SK-N-SH (cell line): ENCODE results near the gene DPH6.

Source experiments
- ELF1 ChIP-seq: IDR thresholded peaks from 2 replicates; pipeline ENCODE4 v1.4.0; 2012
- EP300 ChIP-seq, 2 experiments: IDR thresholded peaks; 2 replicates each; pipeline versions ENCODE4 v1.4.0 to v1.6.1; 2012; ENCODE audit warnings: borderline replicate concordance in 1 of 2, low read depth in 1 of 2, low read length in 1 of 2
- FOXM1 ChIP-seq: IDR thresholded peaks from 2 replicates; pipeline ENCODE4 v1.4.0; 2012; ENCODE audit warnings: low read depth, mild to moderate bottlenecking
- GATA2 ChIP-seq: sonication (generic); formaldehyde crosslinking; IDR thresholded peaks from 2 replicates; pipeline ENCODE4 v1.5.0; 2020; ENCODE audit warnings: mild to moderate bottlenecking, missing genetic modification reagents
- MAX ChIP-seq: IDR thresholded peaks from 2 replicates; pipeline ENCODE4 v1.4.0; 2012; ENCODE audit warnings: low read depth
- MXI1 ChIP-seq: IDR thresholded peaks from 2 replicates; pipeline ENCODE4 v1.6.1; 2012; ENCODE audit warnings: mild to moderate bottlenecking, low read depth, low read length, improper control_type of control experiment
- POLR2AphosphoS5 ChIP-seq: IDR thresholded peaks from 2 replicates; pipeline ENCODE4 v1.6.1; 2012; ENCODE audit warnings: low read depth, low read length
- RFX5 ChIP-seq: IDR thresholded peaks from 2 replicates; pipeline ENCODE4 v1.6.1; 2012; ENCODE audit warnings: mild to moderate bottlenecking, improper control_type of control experiment, low read length
- SMC3 ChIP-seq: IDR thresholded peaks from 2 replicates; pipeline ENCODE4 v1.6.1; 2012; ENCODE audit warnings: low read depth, low read length, improper control_type of control experiment
- TAF1 ChIP-seq: IDR thresholded peaks from 2 replicates; pipeline ENCODE4 v1.6.1; 2012; ENCODE audit warnings: low read depth, mild to moderate bottlenecking, low read length, moderate library complexity, borderline replicate concordance
- YY1 ChIP-seq: IDR thresholded peaks from 2 replicates; pipeline ENCODE4 v1.4.0; 2012; ENCODE audit warnings: low read depth, mild to moderate bottlenecking
- TF ChIP-seq, protein P1 (sequence below): fragments of 200-600 bp; sonication (generic); IDR thresholded peaks from 2 replicates; pipeline ENCODE4 v1.6.1; 2017; ENCODE audit warnings: antibody characterized with exemption, mild to moderate bottlenecking, moderate library complexity

- TF ChIP-seq EP300 (IDR thresholded peaks at IDR 0.05; ENCODE audit: borderline replicate concordance in 1 of 2, low read depth in 1 of 2, low read length in 1 of 2) (no peak), TAF1 (no peak), POLR2AphosphoS5 (no peak), SMC3 (no peak), ELF1 (no peak), RFX5 (no peak), YY1 (no peak), GATA2 (CRISPR knock-in tag) (no peak), FOXM1 (no peak), MXI1 (no peak), MAX (no peak)
- TF ChIP-seq, protein P1, sequence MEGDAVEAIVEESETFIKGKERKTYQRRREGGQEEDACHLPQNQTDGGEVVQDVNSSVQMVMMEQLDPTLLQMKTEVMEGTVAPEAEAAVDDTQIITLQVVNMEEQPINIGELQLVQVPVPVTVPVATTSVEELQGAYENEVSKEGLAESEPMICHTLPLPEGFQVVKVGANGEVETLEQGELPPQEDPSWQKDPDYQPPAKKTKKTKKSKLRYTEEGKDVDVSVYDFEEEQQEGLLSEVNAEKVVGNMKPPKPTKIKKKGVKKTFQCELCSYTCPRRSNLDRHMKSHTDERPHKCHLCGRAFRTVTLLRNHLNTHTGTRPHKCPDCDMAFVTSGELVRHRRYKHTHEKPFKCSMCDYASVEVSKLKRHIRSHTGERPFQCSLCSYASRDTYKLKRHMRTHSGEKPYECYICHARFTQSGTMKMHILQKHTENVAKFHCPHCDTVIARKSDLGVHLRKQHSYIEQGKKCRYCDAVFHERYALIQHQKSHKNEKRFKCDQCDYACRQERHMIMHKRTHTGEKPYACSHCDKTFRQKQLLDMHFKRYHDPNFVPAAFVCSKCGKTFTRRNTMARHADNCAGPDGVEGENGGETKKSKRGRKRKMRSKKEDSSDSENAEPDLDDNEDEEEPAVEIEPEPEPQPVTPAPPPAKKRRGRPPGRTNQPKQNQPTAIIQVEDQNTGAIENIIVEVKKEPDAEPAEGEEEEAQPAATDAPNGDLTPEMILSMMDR: no peak
Measured at GRCh38 chr15:35530698-35531097, 15.3 kb downstream of the DPH6 start.
